HG02759 (cell line): ENCODE data around the gene SKAP1.
"Not testable (repeated sequence)": the region's sequence is repeated elsewhere in the genome, so short reads cannot be mapped to it uniquely, and the experiment has no call there.

Experiments
- ATAC-seq: cut with Tn5 transposase; IDR thresholded peaks from one replicate; pipeline ENCODE4 v1.9.1; 2021; ENCODE audit warnings: mild to moderate bottlenecking, moderate library complexity; ENCODE audit not compliant: unreplicated experiment

Gene SKAP1

GRCh38 chr17:48225725-48226567 lies 204.1 kb downstream of the SKAP1 start:
- ATAC-seq = no peak

GRCh38 chr17:48223945-48224344 lies 206.1 kb downstream of the SKAP1 start:
- ATAC-seq = no peak

- no peak for ATAC-seq
These were observed 210.4 kb downstream of the SKAP1 start for GRCh38 chr17:48219617-48220016.

- ATAC-seq = no peak
These were observed 214.4 kb downstream of the SKAP1 start for GRCh38 chr17:48215583-48216139.

GRCh38 chr17:48213797-48214196 lies 216.2 kb downstream of the SKAP1 start:
- no peak for ATAC-seq

- no peak for ATAC-seq
These were observed 218.2 kb downstream of the SKAP1 start for GRCh38 chr17:48211787-48212186.

GRCh38 chr17:48211011-48211410 lies 219.0 kb downstream of the SKAP1 start:
- ATAC-seq = no peak

- ATAC-seq = no peak
These were observed 220.0 kb downstream of the SKAP1 start for GRCh38 chr17:48209973-48210372.

GRCh38 chr17:48207776-48208544 lies 222.1 kb downstream of the SKAP1 start:
- ATAC-seq = no peak

- ATAC-seq = not testable (repeated sequence)
These were observed 223.0 kb downstream of the SKAP1 start for GRCh38 chr17:48207036-48207435.

- no peak for ATAC-seq
These were observed 227.1 kb downstream of the SKAP1 start for GRCh38 chr17:48202959-48203358.

- no peak for ATAC-seq
These were observed 231.0 kb downstream of the SKAP1 start for GRCh38 chr17:48198950-48199541.

GRCh38 chr17:48195910-48196309 lies 234.1 kb downstream of the SKAP1 start:
- no peak for ATAC-seq

GRCh38 chr17:48194097-48194550 lies 235.9 kb downstream of the SKAP1 start:
- ATAC-seq = no peak

GRCh38 chr17:48192321-48192731 lies 237.7 kb downstream of the SKAP1 start:
- no peak for ATAC-seq

- ATAC-seq = no peak
These were observed 238.7 kb downstream of the SKAP1 start for GRCh38 chr17:48191362-48191761.

- ATAC-seq = no peak
These were observed 239.1 kb downstream of the SKAP1 start for GRCh38 chr17:48190871-48191270.

- no peak for ATAC-seq
These were observed 242.0 kb downstream of the SKAP1 start for GRCh38 chr17:48187872-48188608.

GRCh38 chr17:48186317-48186716 lies 243.7 kb downstream of the SKAP1 start:
- ATAC-seq = not testable (repeated sequence)

- ATAC-seq = no peak
These were observed 245.3 kb downstream of the SKAP1 start for GRCh38 chr17:48184721-48185120.

- ATAC-seq = no peak
These were observed 248.4 kb downstream of the SKAP1 start for GRCh38 chr17:48181653-48182052.
